HL-60 (cell line): ENCODE measurements around the gene THBS3.

Source experiments
- POLR2AphosphoS5 ChIP-seq: IDR thresholded peaks from 2 replicates; pipeline ENCODE4 v1.6.1; 2012; ENCODE audit warnings: low read depth
- TF ChIP-seq, protein P1 (sequence below): IDR thresholded peaks from one replicate; pipeline ENCODE4 v1.5.1; 2011; ENCODE audit warnings: low read length, control low read depth, inconsistent platforms; ENCODE audit not compliant: insufficient read depth

DNA sequence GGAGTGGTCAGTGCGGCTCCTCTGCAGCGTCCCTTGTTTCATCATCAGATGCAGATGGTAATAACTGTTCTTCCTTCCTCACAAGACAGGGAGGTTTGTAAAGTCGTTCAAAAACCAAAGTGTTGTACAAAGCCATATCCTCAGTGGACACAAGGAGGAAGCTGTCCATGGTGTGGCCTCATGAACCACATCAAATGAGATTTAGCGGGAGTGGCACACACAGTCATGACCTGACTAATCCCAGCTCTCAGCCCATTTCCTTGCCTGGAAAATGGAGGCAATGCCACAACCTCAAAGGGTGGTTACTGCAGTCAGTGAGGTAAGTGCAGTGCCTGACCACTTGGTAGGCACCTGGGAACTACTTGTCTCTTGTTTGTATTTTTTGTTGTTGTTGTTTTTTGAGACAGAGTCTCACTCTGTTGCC, 34.2 kb upstream of the THBS3 start:
- TF ChIP-seq, protein P1, sequence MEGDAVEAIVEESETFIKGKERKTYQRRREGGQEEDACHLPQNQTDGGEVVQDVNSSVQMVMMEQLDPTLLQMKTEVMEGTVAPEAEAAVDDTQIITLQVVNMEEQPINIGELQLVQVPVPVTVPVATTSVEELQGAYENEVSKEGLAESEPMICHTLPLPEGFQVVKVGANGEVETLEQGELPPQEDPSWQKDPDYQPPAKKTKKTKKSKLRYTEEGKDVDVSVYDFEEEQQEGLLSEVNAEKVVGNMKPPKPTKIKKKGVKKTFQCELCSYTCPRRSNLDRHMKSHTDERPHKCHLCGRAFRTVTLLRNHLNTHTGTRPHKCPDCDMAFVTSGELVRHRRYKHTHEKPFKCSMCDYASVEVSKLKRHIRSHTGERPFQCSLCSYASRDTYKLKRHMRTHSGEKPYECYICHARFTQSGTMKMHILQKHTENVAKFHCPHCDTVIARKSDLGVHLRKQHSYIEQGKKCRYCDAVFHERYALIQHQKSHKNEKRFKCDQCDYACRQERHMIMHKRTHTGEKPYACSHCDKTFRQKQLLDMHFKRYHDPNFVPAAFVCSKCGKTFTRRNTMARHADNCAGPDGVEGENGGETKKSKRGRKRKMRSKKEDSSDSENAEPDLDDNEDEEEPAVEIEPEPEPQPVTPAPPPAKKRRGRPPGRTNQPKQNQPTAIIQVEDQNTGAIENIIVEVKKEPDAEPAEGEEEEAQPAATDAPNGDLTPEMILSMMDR = no peak
- peak; percentile 46; the same call in 1 of the 2 replicates for TF ChIP-seq POLR2AphosphoS5
